Measurements from ENCODE around the gene COL18A1.
"Not testable (repeated sequence)": the region's sequence is repeated elsewhere in the genome, so short reads cannot be mapped to it uniquely, and the experiment has no call there.

Gene COL18A1

GRCh38 chr21:45496968-45497845 is 92.2 kb downstream of the COL18A1 start:
- no peak for DNase-seq

DNA sequence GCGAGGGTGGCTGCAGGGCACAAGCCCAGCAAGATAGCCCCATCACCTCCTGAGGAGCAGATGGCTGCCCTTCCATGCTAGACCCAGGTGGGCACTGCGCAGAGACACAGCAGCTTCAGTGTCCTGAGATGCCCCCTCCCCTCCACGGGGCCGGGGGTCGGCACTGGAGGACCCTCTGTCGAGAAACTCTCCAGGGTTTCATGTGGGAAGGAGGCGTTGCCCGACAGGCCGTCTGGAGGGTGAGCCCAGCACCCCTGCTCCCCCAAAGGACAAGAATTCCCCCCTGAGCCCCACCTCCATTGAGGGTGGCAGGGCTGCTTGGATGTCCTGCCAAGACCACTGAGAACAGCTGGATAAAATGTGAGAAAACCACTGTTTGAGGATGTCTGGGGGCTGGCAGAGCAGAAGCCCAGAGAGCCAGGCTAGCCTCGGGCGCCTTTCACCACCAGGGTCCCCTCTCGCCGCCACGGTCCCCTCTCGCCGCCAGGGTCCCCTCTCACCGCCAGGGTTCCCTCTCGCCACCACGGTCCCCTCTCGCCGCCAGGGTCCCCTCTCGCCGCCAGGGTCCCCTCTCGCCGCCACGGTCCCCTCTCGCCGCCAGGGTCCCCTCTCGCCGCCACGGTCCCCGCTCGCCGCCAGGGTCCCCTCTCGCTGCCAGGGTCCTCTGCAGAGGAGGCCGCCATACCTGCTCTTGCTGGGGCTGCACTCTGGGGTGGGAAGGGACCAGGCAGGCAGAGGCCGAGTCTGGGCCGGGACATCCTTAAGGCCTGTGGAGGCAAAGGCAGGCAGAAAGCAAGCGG is 93.1 kb downstream of the COL18A1 start:
- DNase-seq: no peak

DNA sequence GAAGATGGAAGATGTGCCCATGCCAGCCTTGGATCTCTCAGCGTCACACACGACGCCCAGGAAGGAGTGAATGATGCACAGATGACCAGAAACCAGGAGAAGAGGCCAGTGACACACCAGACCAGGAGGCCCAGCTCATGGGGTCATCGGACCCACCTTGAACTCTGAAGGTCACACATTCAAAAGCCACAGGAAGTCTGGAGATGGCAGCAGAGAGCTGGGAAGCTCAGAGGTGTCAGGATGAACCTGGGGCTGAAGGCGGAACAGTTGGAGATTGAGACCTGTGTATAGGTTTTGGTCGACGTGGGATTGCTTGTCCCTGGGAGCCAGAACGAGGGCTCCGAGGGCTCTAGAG is 93.7 kb downstream of the COL18A1 start:
- no peak for DNase-seq

DNA sequence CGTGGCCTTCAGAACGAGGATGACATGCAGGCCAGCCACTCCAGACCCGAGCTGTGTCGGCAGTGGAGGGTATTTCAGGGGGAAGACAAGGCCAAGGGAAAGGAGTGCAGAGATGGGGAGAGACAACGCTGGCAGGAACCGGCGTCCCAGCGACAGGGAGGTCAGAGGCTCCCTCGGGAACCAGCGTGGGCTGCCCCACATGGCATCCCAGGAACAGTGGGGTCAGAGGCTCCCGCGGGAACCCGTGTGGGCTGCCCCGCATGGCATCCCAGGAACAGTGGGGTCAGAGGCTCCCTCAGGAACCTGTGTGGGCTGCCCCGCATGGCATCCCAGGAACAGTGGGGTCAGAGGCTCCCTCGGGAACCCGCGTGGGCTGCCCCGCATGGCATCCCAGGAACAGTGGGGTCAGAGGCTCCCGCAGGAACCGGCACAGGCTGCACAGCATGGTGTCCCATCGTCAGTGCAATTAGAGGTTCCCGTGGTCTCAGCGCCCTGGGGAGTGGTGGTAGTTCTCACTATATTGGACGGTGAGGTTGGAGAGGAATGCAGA is 94.3 kb downstream of the COL18A1 start:
- DNase-seq: no peak

GRCh38 chr21:45499970-45500577 is 95.1 kb downstream of the COL18A1 start:
- no peak for DNase-seq

DNA sequence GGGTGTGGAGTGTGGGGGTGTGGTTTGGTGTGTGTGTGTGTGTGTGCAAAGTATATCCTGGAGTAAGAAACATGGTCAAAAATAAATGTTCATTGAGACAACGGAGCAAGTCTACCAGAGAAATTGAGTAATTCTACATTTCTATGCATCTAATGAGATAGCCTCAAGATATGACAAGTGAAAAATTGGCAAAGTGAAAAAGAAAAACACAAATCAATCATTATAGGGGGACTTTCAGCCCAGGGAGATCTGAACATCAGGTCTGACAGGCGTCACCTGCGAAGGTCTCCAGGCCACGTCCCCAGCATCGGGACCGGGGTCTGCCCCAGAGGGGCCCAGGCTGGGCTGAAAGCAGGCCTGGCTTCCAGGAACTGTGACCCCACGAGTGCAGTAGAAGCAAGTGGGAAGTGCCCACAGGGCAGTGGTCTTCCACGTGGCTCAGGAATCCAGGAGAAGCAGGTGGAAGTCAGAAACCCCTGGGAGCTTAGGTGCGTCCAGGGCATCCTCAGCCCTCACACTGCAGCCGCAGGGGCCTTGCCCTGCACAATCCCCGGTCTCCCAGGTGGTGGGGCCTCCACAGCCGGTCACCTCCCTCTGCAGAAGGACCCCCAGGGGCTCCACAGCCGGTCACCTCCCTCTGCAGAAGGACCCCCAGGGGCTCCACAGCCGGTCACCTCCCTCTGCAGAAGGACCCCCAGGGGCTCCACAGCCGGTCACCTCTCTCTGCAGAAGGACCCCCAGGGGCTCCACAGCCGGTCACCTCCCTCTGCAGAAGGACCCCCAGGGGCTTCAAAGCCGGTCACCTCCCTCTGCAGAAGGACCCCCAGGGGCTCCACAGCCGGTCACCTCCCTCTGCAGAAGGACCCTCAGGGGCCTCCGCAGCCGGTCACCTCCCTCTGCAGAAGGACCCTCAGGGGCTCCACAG is 96.4 kb downstream of the COL18A1 start:
- not testable (repeated sequence) for DNase-seq

- DNase-seq: no peak
These were observed 97.0 kb downstream of the COL18A1 start for GRCh38 chr21:45502006-45502345.

DNA sequence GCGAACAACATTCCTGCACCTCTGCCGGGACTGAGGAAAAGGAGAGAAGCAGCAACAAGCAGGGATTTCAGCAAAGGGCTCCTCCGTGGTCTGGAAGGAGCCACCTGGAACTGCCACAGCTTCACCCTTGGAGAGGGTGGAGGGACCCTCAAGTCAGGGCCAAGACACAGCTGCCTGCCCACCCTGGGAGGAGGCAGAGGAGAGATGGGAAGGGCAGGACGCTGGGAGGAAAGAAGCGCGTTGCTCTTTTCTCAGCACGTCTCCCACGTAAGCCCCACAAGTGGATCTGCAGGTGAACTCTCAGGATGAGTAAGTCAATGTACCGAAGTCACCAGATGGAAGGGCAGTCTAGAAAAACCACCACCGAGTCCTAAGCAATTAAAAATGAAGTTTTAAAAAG is 97.6 kb downstream of the COL18A1 start:
- no peak for DNase-seq

GRCh38 chr21:45503226-45503625 is 98.3 kb downstream of the COL18A1 start:
- DNase-seq: not testable (repeated sequence)

DNA sequence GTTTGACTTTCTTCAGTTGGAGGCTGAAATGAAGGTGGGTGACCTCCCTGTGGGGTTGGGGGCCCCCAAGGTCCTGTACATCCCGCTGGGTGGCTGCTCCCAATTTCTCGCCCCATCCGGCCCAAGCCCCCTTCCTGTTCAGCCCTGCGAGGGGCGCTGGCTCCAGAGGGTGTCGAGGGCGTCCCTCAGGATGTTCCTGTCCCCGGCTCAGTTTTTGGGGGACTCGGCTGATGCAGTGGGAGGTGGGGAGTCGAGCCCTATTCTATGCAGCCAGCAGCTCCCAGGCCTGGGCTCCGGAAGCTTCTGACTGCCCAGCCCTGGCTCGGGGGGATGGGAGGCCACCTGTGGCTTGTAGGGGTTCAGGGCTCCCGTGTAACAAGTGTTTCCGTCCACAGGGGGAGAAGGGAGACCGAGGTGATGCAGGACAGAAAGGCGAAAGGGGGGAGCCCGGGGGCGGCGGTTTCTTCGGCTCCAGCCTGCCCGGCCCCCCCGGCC is 99.1 kb downstream of the COL18A1 start:
- no peak for DNase-seq

- no peak for DNase-seq
These were observed 99.8 kb downstream of the COL18A1 start for GRCh38 chr21:45504516-45505415.

DNA sequence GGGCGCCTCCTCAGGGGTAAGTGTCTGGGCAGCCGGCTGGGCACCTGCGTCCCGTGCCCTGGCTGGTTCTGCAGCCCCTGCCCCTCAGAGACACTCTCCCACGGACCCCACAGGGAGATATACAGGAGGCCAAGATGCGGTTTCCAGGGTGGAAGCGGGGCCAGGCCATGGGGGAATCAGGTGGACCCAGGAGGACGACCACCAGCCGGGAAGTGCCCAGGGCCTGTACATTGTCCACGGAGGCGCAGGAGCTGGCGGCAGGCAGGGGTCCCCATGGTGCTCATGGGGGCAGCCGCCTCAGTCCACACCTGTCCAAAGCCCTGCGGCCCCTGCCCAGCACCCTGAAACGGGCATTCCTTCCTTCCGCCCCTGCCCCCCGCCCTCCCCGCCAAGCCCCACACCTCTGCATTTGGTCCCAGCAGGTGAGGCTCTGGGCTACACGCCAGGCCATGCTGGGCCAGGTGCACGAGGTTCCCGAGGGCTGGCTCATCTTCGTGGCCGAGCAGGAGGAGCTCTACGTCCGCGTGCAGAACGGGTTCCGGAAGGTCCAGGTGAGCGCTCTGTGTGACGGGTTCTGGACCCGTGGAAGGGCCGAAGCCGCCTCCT is 100.6 kb downstream of the COL18A1 start:
- no peak for DNase-seq

DNA sequence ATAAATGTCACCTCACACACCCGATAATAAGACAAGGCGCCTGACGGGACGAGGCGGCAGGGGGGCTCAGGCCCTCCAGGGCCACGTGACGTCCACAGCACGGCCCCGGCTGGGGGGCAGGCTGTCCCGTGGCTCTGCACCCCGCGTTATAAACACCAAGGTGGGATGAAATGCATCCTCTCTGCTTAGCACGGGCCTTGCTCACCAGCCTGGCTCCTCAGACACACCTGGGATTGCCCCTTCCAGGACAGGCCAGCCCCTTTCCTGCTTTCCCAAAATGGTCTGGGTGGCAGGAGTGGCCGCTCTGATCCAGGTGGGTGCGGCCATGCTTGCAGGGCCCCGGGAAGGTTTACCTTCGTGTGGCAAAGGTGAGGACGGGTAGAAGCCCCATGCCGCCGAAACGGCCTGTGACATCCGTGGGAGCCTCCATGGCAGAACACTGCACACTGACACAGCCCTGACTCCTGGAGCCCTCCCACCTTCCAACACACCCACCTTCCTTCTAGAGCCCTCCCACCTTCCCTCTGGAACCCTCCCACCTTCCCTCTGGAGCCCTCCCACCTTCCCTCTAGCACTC is 101.4 kb downstream of the COL18A1 start:
- DNase-seq: no peak

- no peak for DNase-seq
These were observed 102.0 kb downstream of the COL18A1 start for GRCh38 chr21:45506836-45507522.

GRCh38 chr21:45507523-45507875 is 102.5 kb downstream of the COL18A1 start:
- DNase-seq: no peak

GRCh38 chr21:45507888-45508508 is 103.0 kb downstream of the COL18A1 start:
- no peak for DNase-seq

DNA sequence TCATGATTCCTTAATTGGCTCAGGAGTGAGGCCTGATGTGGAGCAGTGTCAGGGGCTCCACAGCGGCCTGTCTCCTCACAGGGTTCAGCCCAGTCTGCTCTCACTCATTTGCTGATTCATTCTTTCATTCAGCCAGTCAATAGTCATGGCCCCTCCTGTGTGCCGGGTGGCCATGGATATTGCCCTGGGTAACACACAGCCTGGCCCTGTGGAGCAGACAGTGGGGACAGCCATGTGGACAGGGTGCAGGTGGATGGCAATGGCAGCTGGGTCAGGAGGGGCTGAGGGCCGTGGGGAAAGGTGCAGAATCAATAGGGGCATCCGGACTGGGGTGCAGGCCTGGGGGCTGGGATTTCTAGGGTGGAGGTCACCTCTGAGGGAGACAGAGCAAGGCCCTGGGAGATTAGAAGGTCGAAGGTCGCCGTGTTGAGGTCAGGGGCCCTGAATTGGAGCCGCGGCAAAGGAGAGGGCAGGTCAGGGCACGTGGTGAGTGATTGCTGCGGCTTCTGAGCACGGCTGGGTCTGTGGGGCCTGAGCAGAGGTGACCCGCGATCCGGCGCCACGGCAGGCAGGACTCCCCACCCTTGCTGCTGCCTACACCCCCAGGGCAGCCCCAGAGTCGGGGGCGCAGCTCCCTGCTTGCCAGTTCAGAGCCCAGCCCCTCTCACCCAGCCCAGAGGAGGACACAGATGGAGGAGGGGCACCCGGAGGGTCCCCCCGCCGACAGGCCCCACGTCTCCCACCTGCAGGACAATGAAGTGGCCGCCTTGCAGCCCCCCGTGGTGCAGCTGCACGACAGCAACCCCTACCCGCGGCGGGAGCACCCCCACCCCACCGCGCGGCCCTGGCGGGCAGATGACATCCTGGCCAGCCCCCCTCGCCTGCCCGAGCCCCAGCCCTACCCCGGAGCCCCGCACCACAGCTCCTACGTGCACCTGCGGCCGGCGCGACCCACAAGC is 103.9 kb downstream of the COL18A1 start:
- no peak for DNase-seq

Data from DMS79 (cell line).